ENCODE measurements around the gene FHOD1. TPM values are rescaled to one million over a fixed set of nuclear protein-coding genes. Genes with fewer than 3 reads are reported as not detected.

FHOD1 gene
- total and polyA plus RNA-seq, 2 of the 13 experiments (the other 11 are each of a cell fraction or from before 2014, with no cell fraction given) = 20.0 to 20.8 TPM

GRCh38 chr16:67210069-67210937, 37.0 kb downstream of the FHOD1 start (continued):
- TF ChIP-seq GATAD1 (CRISPR knock-in tag; IDR thresholded peaks at IDR 0.05) = no peak
- no peak for TF ChIP-seq ZNF761 (CRISPR knock-in tag; conservative IDR thresholded peaks at IDR 0.05)
- 0 out of 2 replicates have a peak, but pooled peaks have one; percentile 42 for TF ChIP-seq CAMTA2 (CRISPR knock-in tag; IDR thresholded peaks at IDR 0.05; ENCODE audit: borderline replicate concordance)
- TF ChIP-seq ZNF414 (CRISPR knock-in tag; IDR thresholded peaks at IDR 0.05) = no peak
- TF ChIP-seq ZNF781 (CRISPR knock-in tag; IDR thresholded peaks at IDR 0.05; ENCODE audit: borderline replicate concordance, not compliant biosample characterization) = peak; percentile 18
- no peak for TF ChIP-seq ZNF549 (CRISPR knock-in tag; IDR thresholded peaks at IDR 0.05)
- no peak for TF ChIP-seq ZKSCAN5 (CRISPR knock-in tag; IDR thresholded peaks at IDR 0.05)
- no peak for TF ChIP-seq TEAD3 (CRISPR knock-in tag; optimal IDR thresholded peaks at IDR 0.05; ENCODE audit: borderline replicate concordance)
- TF ChIP-seq NFYB (CRISPR knock-in tag; IDR thresholded peaks at IDR 0.05) = no peak; the same call in 1 of the 2 replicates
- TF ChIP-seq ZNF382 (CRISPR knock-in tag; IDR thresholded peaks at IDR 0.05; ENCODE audit: borderline replicate concordance) = no peak
- no peak for TF ChIP-seq ZNF20 (CRISPR knock-in tag; IDR thresholded peaks at IDR 0.05)
- TF ChIP-seq RBFOX2 (IDR thresholded peaks at IDR 0.05; ENCODE audit: low read depth, low read length) = no peak
- TF ChIP-seq ZNF784 (CRISPR knock-in tag; IDR thresholded peaks at IDR 0.05; ENCODE audit: borderline replicate concordance) = no peak
- no peak for TF ChIP-seq ZNF264 (CRISPR knock-in tag; IDR thresholded peaks at IDR 0.05)
- no peak for TF ChIP-seq ZNF543 (CRISPR knock-in tag; IDR thresholded peaks at IDR 0.05)
- no peak for TF ChIP-seq HMG20B (CRISPR knock-in tag; conservative IDR thresholded peaks at IDR 0.05)
- TF ChIP-seq KLF11 (CRISPR knock-in tag; IDR thresholded peaks at IDR 0.05) = no peak
- peak; percentile 39; the same call in 1 of the 2 replicates for TF ChIP-seq ZBTB4 (CRISPR knock-in tag; IDR thresholded peaks at IDR 0.05; ENCODE audit: borderline replicate concordance)
- no peak for TF ChIP-seq ZNF720 (CRISPR knock-in tag; IDR thresholded peaks at IDR 0.05)
- TF ChIP-seq LBX2 (CRISPR knock-in tag; IDR thresholded peaks at IDR 0.05; ENCODE audit: borderline replicate concordance) = no peak
- TF ChIP-seq FOXC1 (CRISPR knock-in tag; IDR thresholded peaks at IDR 0.05; ENCODE audit: borderline replicate concordance) = no peak
- TF ChIP-seq THRA (CRISPR knock-in tag; IDR thresholded peaks at IDR 0.05; ENCODE audit: borderline replicate concordance) = peak; percentile 37; the same call in 1 of the 2 replicates
- TF ChIP-seq CREBL2 (CRISPR knock-in tag; IDR thresholded peaks at IDR 0.05; ENCODE audit: borderline replicate concordance) = no peak
